ENCODE results near the gene TTF2.

DNA sequence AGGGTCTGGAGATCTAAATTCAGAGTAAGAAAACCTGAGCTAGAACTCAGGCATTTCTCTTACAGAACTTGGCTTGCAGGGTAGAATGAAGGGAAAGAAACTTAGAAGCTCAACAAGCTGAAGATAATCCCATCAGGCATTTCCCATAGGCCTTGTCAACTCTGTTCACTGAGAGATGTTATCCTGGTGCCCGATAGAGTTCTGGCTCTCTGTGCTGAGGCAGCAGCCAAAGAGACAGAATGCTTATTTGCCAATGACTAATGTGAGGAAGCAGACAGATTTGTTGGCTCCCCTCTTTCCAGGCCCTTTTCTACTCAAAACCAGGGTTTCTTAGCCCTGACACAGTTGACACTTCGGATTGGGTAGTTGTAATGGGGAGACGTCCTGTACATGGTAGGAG lies 83.7 kb downstream of the TTF2 start:
- TF ChIP-seq EZH2 (IDR thresholded peaks at IDR 0.05; ENCODE audit: insufficient read depth, poor library complexity, severe bottlenecking) (no peak), EZH2phosphoT487 (IDR thresholded peaks at IDR 0.05; ENCODE audit: insufficient read depth, low read depth) (no peak)

Data from GM23248 (cell line).